Stimulated activated naive B cell treated with anti-CD40 and anti-IgM and Interleukin-4, amounts not matched to agents 10 μg/mL and 1 μg/mL and 100 μg/mL, for 72 hours (primary cell): ENCODE measurements around the gene COL2A1.

Source experiments
- ATAC-seq, 2 donors: fragments of 150-1000 bp; cut with Tn5 transposase; replicated peaks; 2 replicates each; pipeline ENCODE4 v1.10.0; 2021; ENCODE audit warnings: moderate library complexity in 1 of 2
- DNase-seq: peaks from one replicate; pipeline ENCODE4 v3.0.0; 2021
- H3K27ac Mint-ChIP-seq: one replicate; pipeline ENCODE4 v1.8.0; 2022; ENCODE audit warnings: mild to moderate bottlenecking, mixed read lengths
- H3K27me3 Mint-ChIP-seq, 2 donors: one replicate each; pipeline ENCODE4 v1.8.0; 2022; ENCODE audit warnings: mixed read lengths in 2 of 2
- H3K36me3 Mint-ChIP-seq, 2 donors: one replicate each; pipeline ENCODE4 v1.8.0; 2022; ENCODE audit warnings: mixed read lengths in 2 of 2, mild to moderate bottlenecking in 1 of 2
- H3K4me1 Mint-ChIP-seq, 2 donors: one replicate each; pipeline ENCODE4 v1.8.0; 2022; ENCODE audit warnings: mixed read lengths in 2 of 2, mild to moderate bottlenecking in 1 of 2
- H3K4me3 Mint-ChIP-seq, 2 donors: one replicate each; pipeline ENCODE4 v1.8.0; 2022; ENCODE audit warnings: mild to moderate bottlenecking in 2 of 2, mixed read lengths in 2 of 2, moderate library complexity in 1 of 2
- H3K9me3 Mint-ChIP-seq, 2 donors: one replicate each; pipeline ENCODE4 v1.8.0; 2022; ENCODE audit warnings: mixed read lengths in 2 of 2, mild to moderate bottlenecking in 1 of 2

Gene COL2A1

GRCh38 chr12:48004053-48004941 lies at the start of gene COL2A1:
Gene COL2A1, minus strand, starts transcription at chr12:48004476. Its CDS starts 155 bp downstream, at chr12:48004321.
- Mint-ChIP-seq H3K9me3 (no peaks in the 10 kb centered on the region), H3K27me3 (peaks cover 84 to 96% of the 10 kb centered on the region in 2 donors), H3K4me1 (peaks cover 23 to 44% of the 10 kb centered on the region in 2 donors), H3K36me3 (no peaks in the 10 kb centered on the region), H3K4me3 (peak within 1 kb of the TSS; percentile 73 to 78), H3K27ac (peak within 1 kb of the TSS; percentile 28)
- DNase-seq, result no peak
- peak; percentile 51 to 63 for ATAC-seq

- Mint-ChIP-seq H3K27me3 (no peaks in the 10 kb centered on the region), H3K4me3 (no peak overlapping the region)
Observed at GRCh38 chr12:48053883-48054282, 49.6 kb upstream of the COL2A1 start.

GRCh38 chr12:48053122-48053521 lies 48.8 kb upstream of the COL2A1 start:
- no peaks in the 10 kb centered on the region for H3K4me1 Mint-ChIP-seq
- no peak for ATAC-seq
- H3K27ac Mint-ChIP-seq, result no peak overlapping the region

More at GRCh38 chr12:48053883-48054282, 49.6 kb upstream of the COL2A1 start:
- H3K27ac Mint-ChIP-seq, result no peak overlapping the region
- no peak for ATAC-seq
- no peaks in the 10 kb centered on the region for H3K4me1 Mint-ChIP-seq
- peaks cover 3 to 8% of the 10 kb centered on the region in 2 donors for H3K9me3 Mint-ChIP-seq
- no peak for DNase-seq
- peaks cover 22 to 35% of the 10 kb centered on the region in 2 donors for H3K36me3 Mint-ChIP-seq

GRCh38 chr12:48051681-48052080 lies 47.4 kb upstream of the COL2A1 start:
- Mint-ChIP-seq H3K4me1 (no peaks in the 10 kb centered on the region), H3K27ac (no peak overlapping the region), H3K4me3 (no peak overlapping the region), H3K36me3 (peaks cover 16 to 43% of the 10 kb centered on the region in 2 donors), H3K27me3 (no peaks in the 10 kb centered on the region), H3K9me3 (no peaks in the 10 kb centered on the region)
- DNase-seq (no peak), ATAC-seq (no peak)

More at GRCh38 chr12:48053122-48053521, 48.8 kb upstream of the COL2A1 start:
- no peak overlapping the region for H3K4me3 Mint-ChIP-seq
- H3K9me3 Mint-ChIP-seq, result peaks cover 0 to under 1% of the 10 kb centered on the region in 2 donors
- peaks cover 15 to 33% of the 10 kb centered on the region in 2 donors for H3K36me3 Mint-ChIP-seq
- no peaks in the 10 kb centered on the region for H3K27me3 Mint-ChIP-seq
- no peak for DNase-seq

GRCh38 chr12:48050174-48050573 lies 45.9 kb upstream of the COL2A1 start:
- no peak for ATAC-seq
- Mint-ChIP-seq H3K36me3 (peaks cover 24 to 53% of the 10 kb centered on the region in 2 donors), H3K4me3 (no peak overlapping the region), H3K4me1 (no peaks in the 10 kb centered on the region), H3K27me3 (no peaks in the 10 kb centered on the region), H3K9me3 (no peaks in the 10 kb centered on the region), H3K27ac (no peak overlapping the region)
- no peak for DNase-seq

- Mint-ChIP-seq H3K36me3 (peaks cover 25 to 61% of the 10 kb centered on the region in 2 donors), H3K9me3 (no peaks in the 10 kb centered on the region), H3K27ac (no peak overlapping the region), H3K27me3 (no peaks in the 10 kb centered on the region), H3K4me1 (no peaks in the 10 kb centered on the region), H3K4me3 (no peak overlapping the region)
- DNase-seq (no peak), ATAC-seq (no peak)
Observed at GRCh38 chr12:48045965-48046518, 41.8 kb upstream of the COL2A1 start.

- DNase-seq, result no peak
- H3K4me1 Mint-ChIP-seq, result no peaks in the 10 kb centered on the region
- no peak overlapping the region for H3K27ac Mint-ChIP-seq
- H3K9me3 Mint-ChIP-seq, result no peaks in the 10 kb centered on the region
- no peak for ATAC-seq
- H3K36me3 Mint-ChIP-seq, result peaks cover 25 to 61% of the 10 kb centered on the region in 2 donors
- no peak overlapping the region for H3K4me3 Mint-ChIP-seq
- no peaks in the 10 kb centered on the region for H3K27me3 Mint-ChIP-seq
Observed at GRCh38 chr12:48045061-48045846, 41.0 kb upstream of the COL2A1 start.

- H3K9me3 Mint-ChIP-seq, result no peaks in the 10 kb centered on the region
- DNase-seq (no peak), ATAC-seq (no peak)
- H3K27me3 Mint-ChIP-seq, result no peaks in the 10 kb centered on the region
- H3K36me3 Mint-ChIP-seq, result peaks cover 25 to 55% of the 10 kb centered on the region in 2 donors
- peaks cover 0 to 6% of the 10 kb centered on the region in 2 donors for H3K4me1 Mint-ChIP-seq
- no peak overlapping the region for H3K27ac Mint-ChIP-seq
- H3K4me3 Mint-ChIP-seq, result no peak overlapping the region
Observed at GRCh38 chr12:48044396-48044795, 40.1 kb upstream of the COL2A1 start.

- DNase-seq (no peak), ATAC-seq (no peak)
- no peaks in the 10 kb centered on the region for H3K9me3 Mint-ChIP-seq
- H3K4me1 Mint-ChIP-seq, result peaks cover 0 to 6% of the 10 kb centered on the region in 2 donors
- no peak overlapping the region for H3K27ac Mint-ChIP-seq
- peaks cover 26 to 55% of the 10 kb centered on the region in 2 donors for H3K36me3 Mint-ChIP-seq
- H3K4me3 Mint-ChIP-seq, result no peak overlapping the region
- no peaks in the 10 kb centered on the region for H3K27me3 Mint-ChIP-seq
Observed at GRCh38 chr12:48043771-48044170, 39.5 kb upstream of the COL2A1 start.

- Mint-ChIP-seq H3K27ac (no peak overlapping the region), H3K9me3 (no peaks in the 10 kb centered on the region), H3K4me3 (no peak overlapping the region), H3K36me3 (peaks cover 29 to 53% of the 10 kb centered on the region in 2 donors), H3K27me3 (no peaks in the 10 kb centered on the region), H3K4me1 (peaks cover 10 to 19% of the 10 kb centered on the region in 2 donors)
- DNase-seq, result no peak
- ATAC-seq, result no peak
Observed at GRCh38 chr12:48041591-48042423, 37.5 kb upstream of the COL2A1 start.

- Mint-ChIP-seq H3K27me3 (no peaks in the 10 kb centered on the region), H3K4me3 (no peak overlapping the region)
- no peak for ATAC-seq
Observed at GRCh38 chr12:48040354-48040753, 36.1 kb upstream of the COL2A1 start.

GRCh38 chr12:48039151-48039550 lies 34.9 kb upstream of the COL2A1 start:
- peaks cover 10 to 19% of the 10 kb centered on the region in 2 donors for H3K4me1 Mint-ChIP-seq
- H3K4me3 Mint-ChIP-seq, result no peak overlapping the region
- no peak for DNase-seq
- no peak overlapping the region for H3K27ac Mint-ChIP-seq
- H3K9me3 Mint-ChIP-seq, result no peaks in the 10 kb centered on the region
- H3K27me3 Mint-ChIP-seq, result no peaks in the 10 kb centered on the region
- no peak for ATAC-seq
- peaks cover 24 to 47% of the 10 kb centered on the region in 2 donors for H3K36me3 Mint-ChIP-seq

More at GRCh38 chr12:48040354-48040753, 36.1 kb upstream of the COL2A1 start:
- peaks cover 10 to 19% of the 10 kb centered on the region in 2 donors for H3K4me1 Mint-ChIP-seq
- H3K27ac Mint-ChIP-seq, result no peak overlapping the region
- peaks cover 24 to 44% of the 10 kb centered on the region in 2 donors for H3K36me3 Mint-ChIP-seq
- H3K9me3 Mint-ChIP-seq, result no peaks in the 10 kb centered on the region
- no peak for DNase-seq

- Mint-ChIP-seq H3K4me1 (peaks cover 10 to 19% of the 10 kb centered on the region in 2 donors), H3K4me3 (no peak overlapping the region), H3K36me3 (peaks cover 21 to 39% of the 10 kb centered on the region in 2 donors), H3K27me3 (no peaks in the 10 kb centered on the region), H3K27ac (no peak overlapping the region), H3K9me3 (no peaks in the 10 kb centered on the region)
- DNase-seq (no peak), ATAC-seq (peak in 1 of 2 donors; percentile 22)
Observed at GRCh38 chr12:48038085-48038484, 33.8 kb upstream of the COL2A1 start.
